Small intestine (tissue), 4 donors: ENCODE results near the gene CECR2. TPM values are rescaled to one million over a fixed set of nuclear protein-coding genes. Genes with fewer than 3 reads are reported as not detected.

Source experiments
- polyA plus RNA-seq, 4 donors: library from polyadenylated mRNA; stranded (reverse) in 3 of 4; unstranded in 1 of 4; fragments of 200-250 nt in 3 of 4; fragments of 120-200 nt in 1 of 4; gene quantifications; one replicate each; pipeline versions ENCODE4 v1.2.1 to v1.2.3, GENCODE V29; 2013
- donor health status: healthy with polysubstance abuse.
- donor health status: Bipolar disorder and iron deficiency.
- donor health status: healthy.

The CECR2 gene
- polyA plus RNA-seq, 4 donors: under 0.01 to 0.84 (median 0.34) TPM

Other genes with a start within 250 kb of the CECR2 start
- gene TMEM121B, start 248.1 kb upstream of the CECR2 start, polyA plus RNA-seq: under 1 TPM in 3 of 4 donors, not detected in 1; 0.28 to 0.45 (median 0.44) TPM
- gene HDHD5, start 210.2 kb upstream of the CECR2 start, polyA plus RNA-seq: 10 to 100 TPM; 36.0 to 70.8 (median 61.7) TPM
- gene ADA2, start 150.0 kb upstream of the CECR2 start, polyA plus RNA-seq: 10 to 100 TPM in 2 of 4 donors, 1 to 10 TPM in 2; 2.7 to 20.5 (median 13.1) TPM
- gene SLC25A18, start 194.0 kb downstream of the CECR2 start, polyA plus RNA-seq: 1 to 10 TPM in 1 of 4 donors, under 1 TPM in 1, not detected in 2; 0.38 to 2.1 TPM